GM18502 (cell line): ENCODE measurements around the gene TOB2.

Source experiments
- ATAC-seq: cut with Tn5 transposase; IDR thresholded peaks from one replicate; pipeline ENCODE4 v1.9.1; 2021; ENCODE audit warnings: mild to moderate bottlenecking; ENCODE audit not compliant: unreplicated experiment, poor library complexity

The TOB2 gene, protein sequence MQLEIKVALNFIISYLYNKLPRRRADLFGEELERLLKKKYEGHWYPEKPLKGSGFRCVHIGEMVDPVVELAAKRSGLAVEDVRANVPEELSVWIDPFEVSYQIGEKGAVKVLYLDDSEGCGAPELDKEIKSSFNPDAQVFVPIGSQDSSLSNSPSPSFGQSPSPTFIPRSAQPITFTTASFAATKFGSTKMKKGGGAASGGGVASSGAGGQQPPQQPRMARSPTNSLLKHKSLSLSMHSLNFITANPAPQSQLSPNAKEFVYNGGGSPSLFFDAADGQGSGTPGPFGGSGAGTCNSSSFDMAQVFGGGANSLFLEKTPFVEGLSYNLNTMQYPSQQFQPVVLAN

DNA sequence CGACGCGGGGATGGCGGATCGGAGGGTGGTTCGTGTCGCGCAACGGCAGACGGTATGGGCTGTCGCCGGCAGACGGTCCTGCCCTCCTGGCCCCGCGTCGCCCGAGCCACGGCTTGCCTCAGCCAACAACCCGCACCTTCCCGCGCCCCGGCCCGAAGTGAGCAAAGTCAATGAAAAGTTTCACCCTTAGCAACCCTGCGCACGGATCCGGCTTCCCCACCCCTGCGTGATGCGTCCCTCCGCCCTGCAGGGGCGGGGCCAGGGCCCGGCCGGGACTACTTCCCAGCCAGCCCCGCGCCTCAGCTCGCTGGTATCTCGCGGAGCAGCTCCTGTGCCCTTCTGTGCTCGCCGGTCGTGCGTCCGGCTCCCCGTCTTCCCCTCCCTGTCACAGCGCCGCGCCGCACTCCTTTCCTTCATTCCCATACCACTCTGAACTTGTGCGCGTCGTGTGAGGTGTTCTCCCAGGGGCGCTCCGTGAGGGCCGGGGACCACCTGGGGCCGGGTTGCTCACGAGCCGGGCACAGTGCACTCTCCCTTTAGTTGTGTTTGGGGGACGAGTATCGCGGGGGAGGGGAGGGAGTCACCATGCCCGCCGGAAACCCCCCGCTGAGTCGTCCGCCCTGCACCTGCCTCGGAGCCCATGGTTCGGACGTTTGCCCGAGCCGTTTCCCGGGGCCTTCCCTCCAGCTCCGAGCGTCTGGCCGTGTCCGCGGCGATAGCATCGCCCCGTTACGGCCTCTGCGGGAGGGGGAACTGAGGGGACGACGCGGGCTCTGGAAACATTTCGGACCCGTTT, at the start of gene TOB2:
TSS of gene TOB2 (minus strand) at position 163 of the 796 bp plus-strand sequence. CDS start 9,456 bp downstream, outside the sequence.
- peak; percentile 42 for ATAC-seq

DNA sequence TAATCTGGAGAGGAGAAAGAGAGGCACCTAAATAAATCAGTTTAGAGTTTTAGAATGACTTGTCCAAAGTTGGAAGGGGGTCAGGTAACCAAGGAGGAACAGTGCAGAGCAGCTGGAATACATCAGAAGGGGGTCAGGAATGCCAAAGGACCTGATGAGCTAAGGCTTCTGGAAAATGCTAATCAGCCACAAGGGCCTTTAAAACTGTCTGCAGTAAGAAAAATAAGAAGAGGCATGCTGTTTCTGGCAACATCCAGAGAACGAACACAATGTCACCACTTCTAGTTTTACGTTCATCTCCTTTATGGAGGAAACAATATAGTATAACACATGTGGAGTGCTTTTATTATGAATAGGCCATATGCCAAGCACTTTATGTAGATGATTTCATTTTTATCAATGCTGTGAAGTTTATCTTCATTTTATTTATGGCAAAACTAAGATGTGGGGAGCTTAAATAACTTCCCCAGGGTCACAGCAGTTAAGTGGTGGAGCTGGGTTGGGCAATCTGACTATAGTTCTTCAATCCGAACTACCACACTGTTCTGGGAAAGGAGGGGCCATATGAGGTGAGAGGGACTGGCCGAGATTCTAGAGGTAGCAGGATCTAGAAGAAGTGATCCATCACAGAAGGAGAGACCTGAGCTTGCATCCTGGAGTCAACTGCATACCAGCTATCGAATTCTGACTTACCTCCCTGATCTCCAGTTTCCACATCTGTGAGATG, 44.9 kb upstream of the TOB2 start:
- ATAC-seq, result no peak

DNA sequence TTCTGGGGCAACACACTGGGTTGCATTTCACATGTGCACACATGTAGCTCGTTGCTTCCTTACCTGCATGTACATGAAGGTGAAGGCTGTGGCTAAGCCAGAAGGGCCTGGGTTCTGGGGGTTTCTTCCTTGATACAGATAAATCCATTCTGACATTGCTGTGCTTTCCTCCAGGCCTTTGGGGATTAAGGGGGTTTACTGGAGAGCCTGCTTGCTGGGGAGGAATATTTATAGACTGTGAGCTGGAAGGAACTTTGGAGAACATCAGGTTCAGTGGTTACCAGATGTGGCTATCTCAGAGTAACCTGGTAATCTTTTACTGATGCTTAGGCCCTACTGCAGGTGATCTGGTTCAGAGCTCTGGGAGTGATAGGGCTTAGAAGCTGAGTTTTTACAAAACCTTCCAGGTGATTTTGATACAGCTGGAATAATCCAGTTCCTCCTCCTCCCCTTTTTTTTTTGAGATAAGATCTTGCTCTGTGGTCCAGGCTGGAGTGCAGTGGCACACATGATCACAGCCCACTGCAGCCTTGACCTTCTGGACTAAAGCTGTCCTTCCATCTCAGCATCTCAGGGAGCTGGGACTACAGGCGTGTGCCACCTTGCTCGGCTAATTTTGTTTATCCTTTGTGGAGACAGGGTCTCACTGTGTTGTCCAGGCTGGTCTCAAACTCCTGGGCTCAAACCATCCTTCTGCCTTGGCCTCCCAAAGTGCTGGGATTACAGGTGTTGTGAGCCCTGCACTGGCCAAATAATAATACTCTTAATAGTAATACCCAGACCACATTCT, 42.2 kb upstream of the TOB2 start:
- ATAC-seq, result no peak

DNA sequence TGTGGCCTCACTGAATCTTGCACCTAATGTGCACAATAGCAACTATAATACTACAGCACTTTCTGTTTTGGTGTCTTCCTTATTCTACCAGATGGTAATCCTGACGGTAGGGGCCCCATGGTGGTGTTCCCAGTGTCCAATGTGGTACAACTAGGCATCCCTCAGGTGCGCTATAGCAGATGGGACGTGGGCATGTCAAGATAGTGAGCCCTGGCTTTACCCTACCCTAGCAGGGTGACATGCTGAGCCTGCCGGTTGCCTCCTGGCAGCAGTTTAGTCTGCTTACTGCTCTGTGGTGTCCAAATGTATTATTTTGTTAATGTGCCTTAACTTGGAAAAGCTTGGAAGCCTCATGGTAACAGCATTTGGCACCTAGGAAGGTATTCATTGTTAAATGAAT, 41.5 kb upstream of the TOB2 start:
- ATAC-seq, result no peak

DNA sequence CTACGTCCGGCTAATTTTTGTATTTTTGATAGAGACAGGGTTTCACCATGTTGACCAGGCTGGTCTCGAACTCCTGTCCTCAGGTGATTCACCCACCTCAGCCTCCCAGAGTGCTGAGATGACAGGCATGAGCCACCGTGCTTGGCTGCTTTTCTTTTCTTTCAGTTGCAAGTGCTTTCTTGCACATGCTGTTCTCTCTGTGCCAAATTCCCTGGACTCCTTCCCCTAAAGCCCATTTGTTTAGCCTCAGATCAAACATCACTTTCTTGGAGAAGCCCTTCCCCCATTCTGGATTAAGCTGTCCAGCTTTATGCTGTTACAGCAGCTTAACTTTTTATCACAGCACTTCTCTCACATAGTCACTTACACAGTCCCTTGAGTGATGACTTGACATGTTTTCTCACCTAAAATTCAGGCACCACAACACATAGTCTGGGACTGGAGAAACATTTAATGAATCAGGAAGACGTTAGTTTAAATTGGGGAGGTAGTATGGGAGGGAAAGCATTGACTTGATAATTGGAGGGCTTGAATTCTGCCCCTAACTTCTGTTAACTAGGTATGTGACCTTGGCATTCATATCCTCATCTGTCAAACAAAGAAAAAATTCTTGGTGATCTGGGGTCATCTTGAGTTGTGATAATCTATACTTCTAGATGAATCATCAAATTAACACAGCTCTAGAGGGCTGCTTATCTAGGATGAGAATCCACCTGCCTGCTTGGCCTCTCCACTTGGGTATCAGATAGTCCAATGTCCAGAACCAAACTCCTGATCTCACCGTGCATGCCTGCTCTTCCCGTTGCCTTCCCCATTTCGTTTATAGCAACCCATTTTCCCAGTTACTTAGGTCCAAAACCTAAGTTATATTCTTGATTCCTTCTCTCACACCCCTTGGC, 40.7 kb upstream of the TOB2 start:
- no peak for ATAC-seq

DNA sequence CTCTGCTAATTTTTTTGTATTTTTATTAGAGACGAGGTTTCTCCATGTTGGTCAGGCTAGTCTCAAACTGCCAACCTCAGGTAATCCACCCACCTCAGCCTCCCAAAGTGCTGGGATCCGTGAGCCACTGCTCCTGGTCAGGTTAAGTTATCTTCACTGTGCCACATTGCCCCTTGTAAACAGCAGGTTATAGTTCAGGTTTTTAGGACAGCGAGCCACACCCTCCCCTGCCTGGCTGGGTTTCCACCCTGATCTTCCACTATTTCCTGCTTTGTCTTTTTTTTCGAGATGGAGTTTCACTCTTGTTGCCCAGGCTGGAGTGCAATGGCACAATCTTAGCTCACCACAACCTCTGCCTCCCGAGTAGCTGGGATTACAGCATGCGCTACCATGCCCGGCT, 38.4 kb upstream of the TOB2 start:
- no peak for ATAC-seq

DNA sequence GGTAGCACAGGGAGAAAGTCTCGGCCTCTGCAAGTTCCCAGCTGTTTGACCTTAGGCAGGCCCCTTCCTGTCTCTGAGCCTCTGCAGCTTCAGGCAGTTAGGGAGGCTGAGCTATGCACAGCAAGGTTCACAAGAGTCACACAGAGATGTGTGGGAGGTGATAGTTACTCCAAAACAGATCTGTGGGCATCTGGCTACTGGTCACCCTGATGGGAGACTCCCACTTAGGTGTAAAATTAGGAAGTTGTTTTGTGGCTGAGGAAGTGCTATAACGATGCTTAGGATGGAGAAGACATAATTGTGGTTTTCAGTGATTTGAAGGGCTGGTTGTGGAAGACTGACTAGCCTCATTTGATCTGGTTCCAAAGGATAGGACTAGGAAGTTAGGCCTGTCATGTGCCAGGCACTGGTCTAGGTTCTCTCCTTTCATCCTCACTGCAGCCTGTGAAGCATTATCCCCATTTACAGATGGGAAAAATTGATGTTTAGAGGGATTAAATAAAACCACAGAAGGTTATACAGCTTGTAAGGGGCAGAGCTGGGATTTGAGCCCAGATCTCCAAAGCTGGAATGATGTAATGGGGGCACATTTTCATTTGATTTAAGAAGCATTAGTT, 35.8 kb upstream of the TOB2 start:
- no peak for ATAC-seq

DNA sequence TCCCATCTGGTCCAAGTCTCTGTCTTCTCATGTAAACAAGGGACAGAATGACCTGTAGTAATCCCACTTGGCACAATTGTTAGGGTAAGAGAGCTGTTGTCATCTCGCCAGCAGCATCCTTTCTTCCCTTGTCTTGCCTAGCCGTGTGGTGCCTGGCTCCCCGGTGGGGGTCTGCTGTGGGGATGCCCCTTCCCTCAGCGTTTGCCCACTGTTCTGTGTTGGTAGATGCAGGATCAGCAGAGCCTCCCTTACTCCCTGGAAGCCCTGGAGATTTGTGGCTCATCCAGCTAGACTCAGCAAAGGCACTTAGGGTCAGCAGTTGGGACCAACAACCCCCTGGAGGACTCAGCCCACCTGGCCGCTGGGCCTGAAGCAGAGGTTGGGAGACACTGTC, 35.3 kb upstream of the TOB2 start:
- ATAC-seq, result no peak

DNA sequence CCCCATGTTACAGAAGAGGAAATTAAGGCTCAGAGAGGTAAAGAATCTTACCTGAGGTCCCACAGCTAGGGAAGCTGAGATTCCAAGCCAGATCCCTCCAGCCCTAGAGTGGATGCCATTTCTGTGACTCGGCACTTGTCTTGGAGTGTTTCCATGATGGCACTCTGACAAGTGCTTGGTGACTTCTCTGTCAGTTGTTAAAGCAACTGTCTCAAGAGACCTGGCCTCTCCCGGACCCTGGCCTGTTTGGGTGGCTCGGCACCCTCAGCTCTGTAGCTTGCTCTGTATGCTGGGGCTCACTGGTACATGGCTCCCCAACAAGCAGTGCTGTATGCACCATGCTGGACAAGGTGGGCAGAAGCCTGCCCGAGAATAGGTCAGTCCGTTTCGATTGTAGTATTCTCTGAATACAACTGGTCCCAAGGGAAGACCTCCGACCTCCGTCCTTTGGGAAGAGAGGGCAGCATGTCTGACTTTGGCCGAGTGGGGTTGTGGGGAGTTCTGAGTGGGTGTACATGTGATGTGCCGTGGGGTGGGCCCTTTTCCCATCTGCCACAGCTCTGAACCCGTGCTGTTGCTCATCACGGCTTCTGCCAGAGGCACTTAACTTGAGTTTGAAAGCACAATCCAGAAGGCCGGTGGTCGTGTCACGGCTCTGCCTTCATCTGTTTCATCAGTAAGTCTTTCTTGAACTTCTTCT, 34.7 kb upstream of the TOB2 start:
- no peak for ATAC-seq

DNA sequence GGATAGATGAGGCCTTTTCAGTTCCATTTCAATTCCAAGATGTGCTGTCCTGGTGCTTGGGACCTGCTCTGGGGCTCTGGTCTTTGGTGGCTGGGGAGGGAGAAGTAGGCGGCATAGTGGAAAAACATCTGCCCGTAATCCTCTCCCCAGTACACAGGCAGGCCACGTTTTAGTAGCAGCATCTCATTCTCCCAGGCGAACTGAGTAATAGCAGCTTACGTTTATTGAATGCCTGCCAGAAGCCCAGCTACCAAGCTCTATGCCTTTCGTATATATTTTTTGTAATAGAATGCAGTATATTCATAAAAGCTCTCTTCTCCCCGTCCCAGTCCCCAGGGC, 33.8 kb upstream of the TOB2 start:
- no peak for ATAC-seq

DNA sequence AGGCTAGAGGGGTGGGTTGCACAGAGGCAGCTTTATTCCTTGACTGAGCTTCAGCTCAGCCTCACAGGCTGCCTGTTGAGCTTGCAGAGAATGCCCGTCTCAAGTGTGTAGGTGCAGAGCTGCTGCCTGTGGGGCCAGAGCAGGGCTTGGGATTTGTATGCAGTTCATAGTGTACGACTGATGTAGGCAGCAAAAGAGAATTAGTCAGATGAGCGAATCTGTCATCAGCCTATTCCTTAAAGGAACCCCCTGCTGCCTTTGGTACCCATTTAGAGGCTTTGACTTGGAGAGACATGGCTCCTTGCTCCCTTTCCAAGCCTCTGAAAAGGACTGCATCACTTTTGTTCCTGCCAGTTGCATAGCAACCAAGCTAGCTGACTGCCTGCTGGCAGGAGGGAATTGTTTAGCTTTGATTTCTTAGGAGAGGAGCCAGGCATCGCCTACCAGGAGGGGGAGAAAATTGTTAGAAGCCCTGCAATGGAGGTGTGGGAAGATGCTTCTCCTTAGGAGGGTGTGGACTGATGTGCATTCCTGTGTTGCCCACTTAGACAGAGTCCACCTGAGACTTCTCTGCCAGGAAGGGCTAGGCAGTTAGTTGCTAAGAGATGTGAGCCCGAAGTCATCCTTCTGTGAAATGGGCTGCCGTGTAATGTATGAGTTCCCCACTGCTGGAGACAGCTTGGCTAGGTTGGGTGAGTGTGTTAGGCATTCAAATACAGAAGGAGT, 33.2 kb upstream of the TOB2 start:
- no peak for ATAC-seq

DNA sequence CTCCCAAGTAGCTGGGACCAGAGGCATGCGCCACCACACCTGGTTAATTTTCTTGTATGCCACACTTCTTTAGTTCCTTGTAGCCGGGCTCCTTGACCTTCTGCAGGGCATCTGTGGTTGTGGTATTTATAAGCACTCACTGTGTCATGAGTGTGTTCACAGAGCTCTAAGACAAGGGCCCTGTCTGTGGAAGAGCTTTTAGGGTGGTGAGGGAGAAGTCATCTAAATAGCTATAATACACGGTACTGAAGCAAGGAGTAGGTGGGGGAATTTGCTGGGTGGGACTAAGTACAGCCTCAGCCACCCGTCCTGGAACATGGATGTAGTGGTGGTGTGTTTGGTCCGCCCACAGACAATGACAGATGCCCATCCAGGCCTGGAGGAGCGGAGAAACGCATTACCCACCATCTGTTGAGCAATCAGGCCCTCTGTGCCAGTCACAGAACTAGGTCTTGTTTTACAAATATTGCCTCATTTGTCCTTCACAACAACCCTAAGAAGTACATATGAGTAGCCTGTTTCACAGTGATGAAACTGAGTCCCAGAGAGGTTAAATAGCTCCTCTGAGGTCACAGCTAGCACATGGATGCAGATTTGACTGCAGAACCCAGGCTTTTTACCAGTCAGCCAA, 32.4 kb upstream of the TOB2 start:
- no peak for ATAC-seq

DNA sequence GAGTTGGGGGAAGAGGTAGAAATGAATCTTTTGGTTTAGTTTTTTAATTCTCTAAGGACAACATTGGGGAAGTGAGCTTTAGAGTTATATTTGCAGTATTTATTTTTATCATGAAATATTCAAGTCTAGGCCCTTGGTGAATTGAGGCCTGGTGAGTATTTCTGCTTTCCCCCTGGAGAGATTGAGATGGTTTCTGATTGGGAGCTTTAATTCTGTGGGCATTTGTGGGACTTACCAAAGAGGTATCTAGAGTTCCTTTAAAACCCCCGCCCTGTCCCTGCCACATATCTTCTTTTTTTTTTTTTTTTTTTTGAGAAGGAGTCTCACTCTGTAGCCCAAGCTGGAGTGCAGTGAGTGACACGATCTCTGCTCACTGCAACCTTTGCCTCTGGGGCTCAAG, 31.9 kb upstream of the TOB2 start:
- ATAC-seq, result no peak

DNA sequence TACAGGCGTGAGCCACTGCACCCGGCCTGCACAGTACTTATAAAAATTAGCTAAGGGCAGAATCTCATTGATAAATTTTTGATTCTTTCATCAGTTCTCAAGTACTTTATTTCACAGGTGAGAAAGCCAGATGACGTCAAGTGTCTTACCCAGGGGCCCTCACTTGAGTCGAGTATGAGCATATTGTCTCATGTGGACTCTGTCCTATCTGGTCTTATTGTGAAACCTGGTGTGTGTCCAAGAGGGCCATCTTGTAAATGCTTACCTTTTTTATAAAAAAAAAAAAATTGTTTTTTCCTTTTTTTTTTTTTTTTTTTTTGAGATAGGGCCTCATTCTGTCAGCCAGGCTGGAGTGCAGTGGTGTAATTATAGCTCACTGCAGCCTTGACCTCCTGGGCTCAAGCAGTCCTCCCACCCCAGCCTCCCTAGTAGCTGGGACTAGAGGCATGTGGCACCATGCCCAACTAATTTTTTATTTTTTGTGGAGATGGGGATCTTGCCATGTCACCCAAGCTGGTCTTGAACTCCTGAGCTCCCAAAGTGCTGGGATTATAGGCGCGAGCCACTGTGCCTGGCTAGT, 28.4 kb upstream of the TOB2 start:
- ATAC-seq, result no peak

DNA sequence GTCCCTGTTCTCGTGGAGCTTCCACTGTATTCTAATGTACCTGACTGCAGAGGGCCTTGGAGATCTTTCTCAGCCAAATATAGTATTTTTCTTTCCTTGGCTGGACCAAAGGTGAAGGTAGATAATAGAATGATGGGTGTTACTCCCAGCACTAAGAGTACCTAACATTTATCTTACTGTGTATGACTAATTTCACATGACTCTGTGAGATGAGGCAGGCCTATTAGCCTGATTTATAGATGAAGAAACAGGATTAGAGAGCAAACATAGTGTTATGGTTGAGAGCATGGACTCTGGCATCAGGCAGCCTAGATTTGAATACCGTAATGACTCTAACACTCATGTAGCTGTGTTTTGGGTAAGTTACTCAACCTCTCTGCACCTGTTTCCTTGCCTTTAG, 25.0 kb upstream of the TOB2 start:
- no peak for ATAC-seq

DNA sequence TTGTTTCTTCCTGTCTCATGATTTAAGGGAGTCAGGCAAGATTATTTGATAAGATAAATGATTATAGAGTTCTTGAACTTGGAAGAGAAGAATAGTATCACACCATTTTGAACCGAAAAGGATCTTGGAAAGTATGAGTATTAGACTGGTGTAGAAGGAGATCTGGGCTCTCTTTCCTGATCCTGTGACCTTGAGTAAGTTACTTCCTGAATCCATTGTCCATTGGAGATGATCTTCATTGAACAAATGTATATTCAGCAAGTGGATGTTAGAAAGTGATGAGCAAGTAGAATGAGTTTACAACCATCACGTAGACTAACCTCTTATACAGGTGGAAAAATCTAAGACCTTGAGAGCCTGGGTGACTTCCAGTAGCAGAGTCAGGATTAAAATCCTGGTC, 24.3 kb upstream of the TOB2 start:
- ATAC-seq, result no peak

DNA sequence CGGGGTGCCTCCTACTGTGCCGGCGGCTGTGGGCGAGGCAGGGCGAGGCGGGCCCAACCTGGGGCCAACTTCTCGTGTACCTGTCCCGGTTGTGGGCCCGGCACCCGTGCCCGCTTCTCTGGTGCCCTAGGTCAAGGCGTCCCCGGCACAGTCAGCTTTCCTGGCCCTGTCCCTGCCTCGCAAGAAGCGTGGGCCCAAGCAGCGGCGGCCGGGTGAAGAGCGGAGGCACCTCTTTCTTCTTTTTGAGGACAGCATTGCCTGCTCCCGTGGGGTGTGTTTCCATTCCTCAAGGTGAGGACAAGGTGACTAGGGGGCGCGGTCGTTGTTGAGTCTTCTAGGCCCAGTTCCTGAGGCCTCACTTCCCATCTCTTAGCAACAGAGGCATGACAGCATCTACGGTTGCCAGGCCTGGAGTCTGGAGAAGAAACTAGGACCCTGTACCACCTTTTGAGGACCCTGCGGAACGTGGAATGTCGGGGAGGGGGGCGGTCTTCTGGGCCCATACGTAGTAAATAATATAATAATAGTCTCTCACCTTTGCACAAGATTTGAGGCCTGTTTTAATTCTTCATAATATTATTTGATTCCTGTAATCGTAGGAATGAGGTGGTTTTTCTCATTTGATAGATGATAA, 22.7 kb upstream of the TOB2 start:
- peak; percentile 3 for ATAC-seq
